Endothelial cell of hepatic sinusoid (primary cell): Measurements from ENCODE around the gene LPIN1.
"Not testable (repeated sequence)": the region's sequence is repeated elsewhere in the genome, so short reads cannot be mapped to it uniquely, and the experiment has no call there.

Experiments
- in situ Hi-C: cut with HindIII; loops from 2 replicates; pipeline ENCODE4 v1.10.0; 2017; ENCODE audit warnings: low sequenced_read_pairs

LPIN1 gene

GRCh38 chr2:11743846-11744553, 2.4 kb upstream of the LPIN1 start:
- in situ Hi-C loops = no loop called here

- in situ Hi-C loops = no loop called here
These were observed 1.6 kb upstream of the LPIN1 start for GRCh38 chr2:11744631-11745394.

GRCh38 chr2:11745613-11746375, 638 bp upstream of the LPIN1 start:
- in situ Hi-C loops = no loop called here

GRCh38 chr2:11746807-11747459, 501 bp downstream of the LPIN1 start:
- in situ Hi-C loops = no loop called here

- in situ Hi-C loops = no loop called here
These were observed 1.8 kb downstream of the LPIN1 start for GRCh38 chr2:11748018-11748860.

GRCh38 chr2:11748861-11749645, 2.6 kb downstream of the LPIN1 start:
- in situ Hi-C loops = no loop called here

GRCh38 chr2:11749646-11750349, 3.4 kb downstream of the LPIN1 start:
- in situ Hi-C loops = no loop called here

GRCh38 chr2:11750422-11750821, 4.0 kb downstream of the LPIN1 start:
- in situ Hi-C loops = no loop called here

- in situ Hi-C loops = no loop called here
These were observed 4.5 kb downstream of the LPIN1 start for GRCh38 chr2:11750917-11751316.

GRCh38 chr2:11752906-11753305, 6.5 kb downstream of the LPIN1 start:
- in situ Hi-C loops = no loop called here

- in situ Hi-C loops = no loop called here
These were observed 7.0 kb downstream of the LPIN1 start for GRCh38 chr2:11753452-11753885.

- in situ Hi-C loops = no loop called here
These were observed 7.7 kb downstream of the LPIN1 start for GRCh38 chr2:11753886-11754699.

GRCh38 chr2:11754700-11755015, 8.2 kb downstream of the LPIN1 start:
- in situ Hi-C loops = no loop called here

- in situ Hi-C loops = no loop called here
These were observed 10.7 kb downstream of the LPIN1 start for GRCh38 chr2:11757101-11757500.

GRCh38 chr2:11758187-11758586, 11.8 kb downstream of the LPIN1 start:
- in situ Hi-C loops = no loop called here

GRCh38 chr2:11758647-11759046, 12.2 kb downstream of the LPIN1 start:
- in situ Hi-C loops = no loop called here

GRCh38 chr2:11759182-11759975, 12.9 kb downstream of the LPIN1 start:
- in situ Hi-C loops = not testable (repeated sequence)
